PC-3 (cell line): Measurements from ENCODE around the gene RANBP10. TPM values are rescaled to one million over a fixed set of nuclear protein-coding genes. Genes with fewer than 3 reads are reported as not detected.

Experiments
- ATAC-seq: fragments of 200-7000 bp; cut with Tn5 transposase; 2 replicates; pipeline ENCODE4 v1.9.1; 2020; ENCODE audit warnings: mild to moderate bottlenecking, moderate library complexity
- BruUV-seq: library from RNA; stranded (reverse); fragments of 400-500 nt; replicated peaks from 2 replicates; lab custom pipeline; 2021; lab: Mats Ljungman, UMichigan
- CTCF ChIA-PET: fragments of 300-600 bp; sonication (Branson Sonifier 250); formaldehyde crosslinking; loops from one replicate; lab custom pipeline; 2022; ENCODE audit warnings: antibody characterized with exemption; lab: Charles Lee
- POLR2A ChIA-PET: fragments of 300-600 bp; sonication (Branson Sonifier 250); formaldehyde crosslinking; loops from one replicate; lab custom pipeline; 2022; ENCODE audit warnings: antibody characterized with exemption; ENCODE audit not compliant: unreplicated experiment; lab: Charles Lee
- DNase-seq: peaks from one replicate; pipeline ENCODE4 v3.0.0-alpha.2; 2015
- H2AFZ ChIP-seq: fragments of 300-600 bp; sonication (generic); 2 replicates; pipeline ENCODE4 v1.6.0; 2016; ENCODE audit warnings: antibody characterized with exemption, low read length
- H3F3A ChIP-seq: fragments of 300-600 bp; sonication (generic); one replicate; pipeline ENCODE4 v1.6.0; 2017; ENCODE audit warnings: antibody characterized with exemption, low read length, control low read depth, mild to moderate bottlenecking; ENCODE audit not compliant: unreplicated experiment
- H3K27ac ChIP-seq: fragments of 300-600 bp; sonication (generic); 2 replicates; pipeline ENCODE4 v1.5.1; 2016; ENCODE audit warnings: mild to moderate bottlenecking, low read length
- H3K27me3 ChIP-seq: fragments of 300-600 bp; sonication (generic); 2 replicates; pipeline ENCODE4 v1.6.1; 2016; ENCODE audit warnings: low read length, mixed read lengths
- H3K36me3 ChIP-seq: fragments of 300-600 bp; sonication (generic); 2 replicates; pipeline ENCODE4 v1.6.1; 2016; ENCODE audit warnings: low read depth, mixed run types, low read length, mixed read lengths
- H3K4me1 ChIP-seq: fragments of 300-600 bp; sonication (generic); 2 replicates; pipeline ENCODE4 v1.5.1; 2016; ENCODE audit warnings: low read length; ENCODE audit not compliant: insufficient read depth
- H3K4me2 ChIP-seq: fragments of 300-600 bp; sonication (generic); 2 replicates; pipeline ENCODE4 v1.6.0; 2016; ENCODE audit warnings: low read length
- H3K4me3 ChIP-seq: fragments of 300-600 bp; sonication (generic); 2 replicates; pipeline ENCODE4 v1.5.1; 2016; ENCODE audit warnings: mild to moderate bottlenecking, low read length, mixed read lengths
- H3K79me2 ChIP-seq: fragments of 300-600 bp; sonication (generic); 2 replicates; pipeline ENCODE4 v1.6.1; 2017; ENCODE audit warnings: low read length, mixed read lengths
- H3K9ac ChIP-seq: fragments of 300-600 bp; sonication (generic); 2 replicates; pipeline ENCODE4 v1.6.0; 2016; ENCODE audit warnings: mild to moderate bottlenecking, low read length
- H3K9me2 ChIP-seq: fragments of 300-600 bp; sonication (generic); replicated peaks from 2 replicates; pipeline ENCODE4 v1.6.1; 2016; ENCODE audit warnings: mixed run types, low read length, mixed read lengths
- H3K9me3 ChIP-seq: fragments of 300-600 bp; sonication (generic); 2 replicates; pipeline ENCODE4 v1.6.1; 2016; ENCODE audit warnings: low read length, mixed read lengths
- H4K20me1 ChIP-seq: fragments of 300-600 bp; sonication (generic); 2 replicates; pipeline ENCODE4 v1.6.1; 2016; ENCODE audit warnings: low read length, mixed read lengths
- CTCF ChIP-seq: fragments of 300-600 bp; sonication (generic); conservative IDR thresholded peaks from 2 replicates; pipeline ENCODE4 v1.5.1; 2017; ENCODE audit warnings: antibody characterized with exemption, low read depth, mild to moderate bottlenecking, low read length
- EZH2 ChIP-seq: fragments of 300-600 bp; sonication (generic); IDR thresholded peaks from one replicate; pipeline ENCODE4 v1.6.1; 2017; ENCODE audit warnings: antibody characterized with exemption, mild to moderate bottlenecking, low read length; ENCODE audit not compliant: unreplicated experiment
- EZH2phosphoT487 ChIP-seq: fragments of 300-600 bp; sonication (generic); IDR thresholded peaks from 2 replicates; pipeline ENCODE4 v1.6.1; 2018; ENCODE audit warnings: mild to moderate bottlenecking, antibody characterized with exemption, low read length, borderline replicate concordance
- intact Hi-C: fragments of 100-400 bp; cut with micrococcal nuclease; formaldehyde crosslinking; loops from 2 replicates; pipeline ENCODE4 v1.9.0; 2023
- total RNA-seq: library from RNA; depleted of rRNA; stranded (reverse); fragments of >200 nt; gene quantifications from 2 replicates; pipeline ENCODE4 v1.2.3, GENCODE V29; 2014

RANBP10 gene
- total RNA-seq, 1 experiment from 2014 or later: 5.5 TPM

- DNase-seq (no peak), ATAC-seq (no peak)
- H3F3A ChIP-seq: no peaks in the 10 kb centered on the region
- H3K4me1 ChIP-seq: 0 out of 2 replicates have a peak, but pooled peaks cover 3% of the 10 kb centered on the region
- no peak overlapping the region for H3K4me2 ChIP-seq
- peak overlapping the region; percentile 29 for H3K27ac ChIP-seq
- TF ChIP-seq EZH2phosphoT487 (no peak), CTCF (no peak), EZH2 (no peak)
- H2AFZ ChIP-seq: no peak overlapping the region
- no peak overlapping the region for H3K4me3 ChIP-seq
- H4K20me1 ChIP-seq: no peaks in the 10 kb centered on the region
- no peaks in the 10 kb centered on the region for H3K9me3 ChIP-seq
- intact Hi-C loops: no loop called here
- no peak overlapping the region for H3K9ac ChIP-seq
- H3K36me3 ChIP-seq: no peaks in the 10 kb centered on the region; the same call in 1 of the 2 replicates
- no peaks in the 10 kb centered on the region for H3K27me3 ChIP-seq
- H3K79me2 ChIP-seq: no peaks in the 10 kb centered on the region
- CTCF ChIA-PET: no interaction called here
- POLR2A ChIA-PET: no interaction called here
- no peaks in the 10 kb centered on the region for H3K9me2 ChIP-seq
- no TSS peak for BruUV-seq
Measured at GRCh38 chr16:67685388-67686112, 120.8 kb downstream of the RANBP10 start.

- intact Hi-C loops: no loop called here
- Histone ChIP-seq H4K20me1 (no peaks in the 10 kb centered on the region), H3K4me3 (no peak overlapping the region), H3K27me3 (no peaks in the 10 kb centered on the region), H3K27ac (peak overlapping the region; percentile 61), H3K79me2 (no peaks in the 10 kb centered on the region), H3K4me2 (no peak overlapping the region), H3K9me2 (no peaks in the 10 kb centered on the region), H3K36me3 (no peaks in the 10 kb centered on the region; the same call in 1 of the 2 replicates), H3F3A (no peaks in the 10 kb centered on the region), H3K4me1 (0 out of 2 replicates have a peak, but pooled peaks cover 3% of the 10 kb centered on the region), H3K9ac (no peak overlapping the region), H3K9me3 (no peaks in the 10 kb centered on the region), H2AFZ (no peak overlapping the region)
- no TSS peak for BruUV-seq
- ATAC-seq: no peak
- DNase-seq: peak; percentile 29
- ChIA-PET POLR2A (no interaction called here), CTCF (no interaction called here)
- TF ChIP-seq EZH2phosphoT487 (no peak), EZH2 (no peak), CTCF (no peak)
Measured at GRCh38 chr16:67683767-67684166, 122.6 kb downstream of the RANBP10 start.
